Measurements from ENCODE around the gene IFFO2.

IFFO2 gene

DNA sequence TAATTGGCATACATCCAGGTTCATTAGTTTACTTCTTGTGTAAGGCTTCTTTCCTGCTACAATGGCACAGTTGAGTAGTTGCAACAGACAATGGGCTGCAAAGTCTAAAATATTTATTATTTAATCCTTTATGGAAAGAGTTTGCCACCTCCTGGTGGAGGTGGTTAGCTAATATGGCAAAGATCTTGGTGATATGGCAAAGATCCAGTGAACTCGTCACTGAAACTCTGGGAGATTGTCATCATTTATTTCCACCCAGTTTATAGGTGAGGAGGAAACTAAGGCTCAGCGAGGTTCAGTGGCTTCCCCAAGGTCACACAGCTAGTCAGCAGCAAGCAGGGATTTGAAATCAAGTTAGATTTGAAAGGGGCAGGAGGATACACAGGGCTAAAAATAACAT lies 16.1 kb upstream of the IFFO2 start:
- DNase-seq (ENCODE audit: low read depth): no peak

DNA sequence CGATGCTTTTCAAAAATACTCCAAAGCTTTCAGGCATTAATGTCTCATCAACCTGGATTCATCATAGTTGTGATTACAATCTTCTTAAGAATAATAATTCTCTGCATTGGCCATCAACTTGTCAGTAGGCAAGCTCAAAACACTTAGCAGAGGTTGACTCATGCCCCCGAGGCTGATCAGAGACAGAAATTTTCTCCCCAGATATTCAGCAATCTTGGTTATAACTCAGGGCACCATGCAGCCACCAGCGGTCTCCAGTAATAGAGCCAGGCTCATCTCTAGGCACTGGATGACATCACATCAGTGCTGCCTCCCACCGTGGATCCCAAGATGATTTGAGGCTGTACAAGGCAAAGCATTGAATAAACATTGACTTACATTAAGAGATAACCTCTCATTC lies 14.3 kb upstream of the IFFO2 start:
- DNase-seq (ENCODE audit: low read depth): no peak

DNA sequence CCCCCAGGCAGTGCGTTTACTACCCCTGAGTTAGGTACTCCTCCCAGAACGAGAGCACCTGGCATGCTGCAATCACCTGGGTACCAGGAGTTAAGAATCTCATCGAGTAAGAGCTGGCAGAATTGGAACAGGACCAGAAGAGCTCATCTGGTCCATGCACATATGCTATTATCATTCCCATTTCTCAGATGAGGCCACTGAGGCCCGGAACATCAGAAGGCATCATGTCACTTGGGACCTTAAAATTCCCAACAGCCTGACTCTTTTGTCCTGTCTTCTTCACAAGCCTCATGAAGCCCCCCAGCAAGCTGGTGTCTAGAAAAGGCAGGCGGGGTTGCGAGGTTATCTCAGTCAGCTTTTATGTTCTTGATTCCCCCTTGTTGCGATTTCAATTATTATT lies 13.9 kb upstream of the IFFO2 start:
- no peak for DNase-seq (ENCODE audit: low read depth)

DNA sequence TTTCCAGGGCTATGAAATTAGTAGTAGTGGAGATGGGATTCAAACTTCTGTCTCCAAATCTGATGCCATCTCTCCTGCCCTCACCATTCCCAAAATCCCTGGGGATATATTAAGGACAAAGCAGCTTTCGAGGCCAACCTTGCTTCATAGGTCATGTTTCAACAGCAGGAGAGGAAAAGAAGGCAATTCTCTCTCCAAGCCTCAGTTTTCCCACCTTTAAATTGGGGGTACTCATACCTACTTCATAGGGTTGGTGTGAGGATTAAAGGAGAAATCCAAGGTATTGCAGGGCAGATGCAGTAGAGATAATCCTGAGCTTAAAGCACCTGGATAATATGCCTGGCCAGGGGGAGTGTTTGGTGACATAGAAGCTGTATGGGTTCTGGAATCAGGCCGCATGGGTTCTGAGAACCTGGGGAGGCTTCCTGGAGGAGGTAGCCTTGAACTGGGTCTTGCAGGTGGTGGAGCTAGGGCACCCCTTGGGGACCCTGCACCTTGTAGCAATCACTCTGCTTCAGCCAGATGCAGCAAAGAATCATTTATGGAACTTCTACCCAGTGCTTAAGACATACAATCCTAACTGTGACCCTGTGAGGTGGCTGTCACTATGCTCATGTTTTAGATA lies 10.7 kb upstream of the IFFO2 start:
- no peak for DNase-seq (ENCODE audit: low read depth)

DNA sequence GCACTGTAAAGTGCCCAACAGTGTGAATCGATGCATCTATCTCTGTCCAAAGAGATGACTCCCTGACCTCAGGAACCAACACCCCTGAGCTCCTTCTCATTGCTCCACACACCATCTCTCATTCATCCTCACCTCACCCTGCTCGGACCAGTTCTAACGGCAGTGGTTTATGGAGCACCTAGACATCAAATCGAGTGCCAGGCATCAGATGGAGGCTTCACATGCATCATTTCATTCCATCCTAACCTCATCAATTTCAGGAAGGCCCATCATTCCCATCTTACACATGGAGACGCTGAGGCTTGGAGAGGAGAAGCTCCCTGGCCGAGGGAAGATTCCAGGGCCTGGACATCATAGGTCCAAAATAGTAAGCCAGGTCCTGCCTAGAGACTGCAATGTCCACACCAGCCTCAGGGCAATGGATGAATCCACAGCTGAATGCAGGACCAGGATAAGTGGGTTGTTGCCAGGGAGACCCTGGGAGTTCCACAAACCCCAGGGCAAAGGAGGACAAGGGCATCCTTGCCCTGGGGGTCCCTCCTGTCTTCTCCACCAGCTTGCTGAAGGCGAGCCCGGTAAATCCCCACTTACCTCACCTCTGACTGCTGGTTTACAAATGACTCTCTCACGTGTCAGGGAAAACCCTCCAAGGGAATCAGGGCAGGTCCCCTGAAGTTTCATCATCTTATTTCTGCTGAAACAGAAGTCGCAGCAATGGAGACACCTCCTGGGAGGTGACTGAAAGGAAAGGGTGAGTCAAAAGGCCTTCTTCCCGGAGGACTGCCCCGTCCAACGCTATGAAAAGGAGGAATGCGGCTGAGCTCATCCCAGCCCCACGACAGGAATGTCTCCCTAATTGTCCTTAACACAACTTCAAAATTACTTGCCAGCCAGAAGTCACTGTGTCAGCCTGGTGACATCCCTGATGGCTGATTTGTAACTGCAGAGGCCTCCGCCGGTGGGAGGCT lies 9.0 kb upstream of the IFFO2 start:
- no peak for DNase-seq (ENCODE audit: low read depth)

DNA sequence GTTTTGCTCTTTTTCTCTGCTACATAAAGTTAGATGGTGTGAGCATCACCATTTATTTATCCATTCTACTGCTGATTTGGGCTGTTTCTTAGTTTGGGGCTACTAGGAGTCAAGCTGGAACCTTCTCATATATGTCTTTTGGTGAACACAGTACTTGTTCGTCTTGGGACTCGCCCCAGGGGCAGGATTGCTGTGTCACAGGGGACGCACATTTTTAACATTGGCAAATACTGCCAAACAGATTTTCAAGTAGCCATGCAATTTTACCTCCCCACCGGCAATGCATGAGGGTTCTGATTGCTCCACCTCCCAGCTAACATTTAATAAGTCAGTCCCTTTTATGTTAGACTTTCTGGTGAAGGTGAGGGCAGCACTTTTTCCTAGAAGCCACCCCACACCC lies 7.5 kb upstream of the IFFO2 start:
- DNase-seq (ENCODE audit: low read depth): no peak

DNA sequence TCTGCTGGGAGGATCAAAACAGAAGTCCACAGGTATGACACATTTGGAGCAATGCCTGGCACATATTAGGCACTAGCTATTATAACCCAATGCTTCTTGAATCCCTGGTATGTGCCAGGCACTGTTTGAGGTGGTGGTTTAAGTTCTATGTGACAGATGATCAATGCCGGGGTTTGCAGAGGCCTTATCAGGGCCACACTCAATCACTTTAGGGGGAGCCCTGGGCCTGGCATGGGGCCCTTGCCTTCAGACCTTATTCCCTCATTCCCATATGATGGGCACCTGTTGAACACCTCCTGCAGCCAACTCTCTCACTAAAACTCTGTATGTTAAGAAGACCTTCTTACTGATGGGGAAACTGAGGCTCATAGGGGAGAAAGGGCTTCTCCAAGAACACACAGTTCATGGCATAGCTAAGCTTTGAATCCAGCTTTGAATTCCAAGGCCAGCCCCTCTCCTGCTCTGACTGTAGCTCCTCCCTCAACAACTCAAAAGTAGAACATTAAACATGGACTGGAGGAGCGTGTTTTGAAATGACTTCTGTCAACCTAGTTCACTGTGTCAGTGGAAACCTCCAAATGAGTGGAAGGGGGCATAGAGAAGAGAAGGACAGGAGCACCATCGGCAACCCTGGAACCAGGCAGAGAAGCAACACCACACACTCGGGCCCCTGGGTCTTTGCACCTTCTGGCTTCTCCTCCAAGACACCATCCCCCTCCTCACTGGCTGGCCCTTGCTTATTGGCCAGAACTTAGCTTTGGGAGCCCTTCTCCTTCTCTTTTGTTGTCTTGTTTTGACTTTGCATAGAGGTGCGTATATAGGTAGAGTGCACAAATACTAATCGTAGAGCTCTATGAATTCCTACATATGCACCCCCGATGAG lies 6.6 kb upstream of the IFFO2 start:
- DNase-seq (ENCODE audit: low read depth): no peak

DNA sequence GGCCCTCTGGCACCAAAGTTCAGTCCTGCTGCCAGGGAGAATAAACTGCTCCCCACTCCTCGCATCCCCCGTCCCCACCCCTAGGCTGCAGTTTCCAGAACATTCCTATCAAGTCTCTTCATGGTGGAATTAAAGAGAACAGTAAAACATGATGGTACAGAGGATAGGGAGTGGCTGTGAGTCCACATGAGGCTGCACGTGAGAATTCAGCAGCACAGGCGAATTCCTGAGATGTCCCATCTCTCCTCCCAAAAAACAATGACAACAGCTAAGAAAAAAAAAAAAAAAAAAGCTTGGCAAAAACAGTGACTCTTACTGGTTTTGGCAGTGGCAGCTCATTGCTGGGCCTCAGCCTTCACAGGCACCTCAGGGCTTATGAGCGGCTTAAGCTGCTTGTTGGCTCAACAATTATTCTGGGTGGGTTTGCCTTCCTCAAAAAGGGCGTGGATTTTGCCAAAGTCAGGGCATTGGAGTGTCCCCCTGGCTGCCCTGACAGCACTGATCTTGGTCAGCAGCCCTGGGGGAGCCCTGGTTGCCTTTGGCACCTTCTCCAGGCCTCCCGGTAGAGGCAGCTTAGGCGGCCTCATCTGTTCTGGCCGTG lies 5.7 kb upstream of the IFFO2 start:
- DNase-seq (ENCODE audit: low read depth): no peak

DNA sequence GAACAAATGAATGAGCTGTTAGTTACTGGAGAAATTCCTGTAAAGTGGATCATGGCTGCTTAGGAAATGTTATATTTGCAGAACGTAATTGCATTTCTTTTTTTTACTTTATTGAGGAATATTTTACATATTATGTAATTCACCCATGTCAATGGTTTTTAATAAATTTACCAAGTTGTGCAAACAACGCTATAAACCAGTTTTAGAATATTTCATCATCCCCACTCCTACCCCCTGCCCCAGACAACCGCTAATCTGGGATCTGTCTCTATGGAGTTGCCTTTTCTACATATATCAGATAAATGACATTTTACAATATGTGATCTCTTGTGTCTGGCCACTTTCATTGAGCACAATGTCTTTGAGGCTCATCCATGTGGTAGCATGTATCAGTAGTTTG lies 4.3 kb upstream of the IFFO2 start:
- DNase-seq (ENCODE audit: low read depth): no peak

DNA sequence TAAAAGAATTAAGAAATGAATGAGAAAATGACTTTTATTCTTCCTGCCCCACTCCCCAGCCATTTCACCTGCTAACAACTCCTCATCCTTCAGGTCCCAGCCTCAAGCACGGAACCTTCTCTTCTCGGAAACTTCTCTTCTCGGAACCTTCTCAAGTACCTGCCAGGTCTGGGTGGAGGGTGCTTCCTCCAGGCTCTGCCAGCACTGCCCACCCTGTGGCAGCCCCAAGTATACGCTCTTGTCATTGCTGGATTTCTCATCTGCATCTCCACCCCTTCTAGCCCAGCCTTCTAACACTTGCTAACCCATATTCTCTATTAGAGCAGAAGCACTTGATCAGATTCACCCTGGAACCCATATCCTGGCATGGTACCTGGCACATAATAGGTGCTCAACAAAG lies 3.9 kb upstream of the IFFO2 start:
- DNase-seq (ENCODE audit: low read depth): no peak

DNA sequence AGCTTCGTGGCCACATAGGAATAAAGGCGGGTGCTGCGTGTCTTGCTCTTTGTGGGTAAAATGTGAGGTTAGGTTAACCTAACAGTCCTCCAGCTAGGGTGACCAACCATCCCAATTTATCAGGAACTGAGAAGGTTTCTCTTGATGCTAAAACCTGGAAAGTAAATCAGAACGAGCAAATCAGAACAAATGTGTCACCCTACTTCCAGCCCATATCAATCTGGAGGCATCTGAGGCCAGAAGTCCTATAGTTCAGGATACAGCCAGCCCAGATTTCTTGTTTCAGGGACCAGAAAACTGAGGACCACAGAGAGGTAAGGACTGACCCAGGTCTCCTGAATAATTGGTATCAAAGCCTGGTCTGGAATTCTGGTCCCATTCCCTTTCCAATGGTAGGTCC lies 3.1 kb upstream of the IFFO2 start:
- DNase-seq (ENCODE audit: low read depth): no peak

DNA sequence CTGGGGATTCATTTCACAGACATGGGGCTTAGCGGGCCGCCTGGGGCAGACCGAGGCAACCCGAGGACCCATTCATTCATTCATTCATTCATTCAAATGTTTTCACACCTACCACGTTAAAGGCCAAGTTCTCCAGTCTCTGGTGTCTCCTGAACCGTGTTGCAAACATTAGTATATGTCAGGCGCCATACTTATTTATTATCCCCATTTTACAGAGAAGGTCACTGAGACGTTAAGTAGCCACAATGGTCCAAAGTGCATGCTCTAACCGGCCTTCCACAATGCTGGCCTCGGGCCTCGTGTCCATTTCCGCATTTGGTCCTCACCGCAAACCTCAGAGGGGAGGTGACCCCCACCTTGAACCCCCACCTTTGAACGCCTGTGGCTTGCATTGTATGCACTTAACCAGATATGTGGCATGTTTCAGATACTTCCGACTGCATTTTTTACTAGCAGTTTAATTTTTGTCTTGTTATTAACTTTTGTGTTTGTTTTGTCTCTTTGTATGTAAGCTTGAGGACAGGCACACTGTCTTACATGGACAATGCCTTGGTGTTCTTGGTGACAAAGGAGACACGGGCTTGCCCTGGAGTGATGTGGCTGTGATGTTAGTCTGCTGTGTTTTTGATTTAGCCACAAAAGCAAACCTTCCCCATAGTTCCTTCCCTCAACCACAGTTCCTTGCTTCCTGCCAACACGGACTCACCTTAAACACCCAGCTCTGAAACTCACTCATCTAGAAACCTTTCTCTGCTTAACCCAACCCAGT lies 1.2 kb upstream of the IFFO2 start:
- DNase-seq (ENCODE audit: low read depth): no peak

DNA sequence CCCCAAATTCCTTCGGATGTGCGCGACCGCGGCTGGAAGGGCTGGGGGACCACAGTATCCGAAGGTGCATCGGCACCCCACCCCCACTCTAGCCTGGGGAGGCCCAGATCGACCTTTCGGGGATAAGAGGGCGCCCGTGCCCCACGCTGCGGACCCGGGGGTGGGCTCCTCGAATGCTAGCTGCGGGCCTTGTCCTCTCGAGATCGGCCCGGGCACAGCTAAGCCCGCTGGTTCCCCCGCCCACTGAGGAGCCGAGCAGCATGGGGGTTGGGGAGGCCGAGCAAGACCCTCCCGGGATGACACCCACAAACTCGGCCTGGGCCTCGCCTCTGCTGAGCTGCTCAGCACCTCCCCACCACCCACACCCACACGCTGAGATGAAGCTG lies 653 bp upstream of the IFFO2 start:
- DNase-seq (ENCODE audit: low read depth): no peak

DNA sequence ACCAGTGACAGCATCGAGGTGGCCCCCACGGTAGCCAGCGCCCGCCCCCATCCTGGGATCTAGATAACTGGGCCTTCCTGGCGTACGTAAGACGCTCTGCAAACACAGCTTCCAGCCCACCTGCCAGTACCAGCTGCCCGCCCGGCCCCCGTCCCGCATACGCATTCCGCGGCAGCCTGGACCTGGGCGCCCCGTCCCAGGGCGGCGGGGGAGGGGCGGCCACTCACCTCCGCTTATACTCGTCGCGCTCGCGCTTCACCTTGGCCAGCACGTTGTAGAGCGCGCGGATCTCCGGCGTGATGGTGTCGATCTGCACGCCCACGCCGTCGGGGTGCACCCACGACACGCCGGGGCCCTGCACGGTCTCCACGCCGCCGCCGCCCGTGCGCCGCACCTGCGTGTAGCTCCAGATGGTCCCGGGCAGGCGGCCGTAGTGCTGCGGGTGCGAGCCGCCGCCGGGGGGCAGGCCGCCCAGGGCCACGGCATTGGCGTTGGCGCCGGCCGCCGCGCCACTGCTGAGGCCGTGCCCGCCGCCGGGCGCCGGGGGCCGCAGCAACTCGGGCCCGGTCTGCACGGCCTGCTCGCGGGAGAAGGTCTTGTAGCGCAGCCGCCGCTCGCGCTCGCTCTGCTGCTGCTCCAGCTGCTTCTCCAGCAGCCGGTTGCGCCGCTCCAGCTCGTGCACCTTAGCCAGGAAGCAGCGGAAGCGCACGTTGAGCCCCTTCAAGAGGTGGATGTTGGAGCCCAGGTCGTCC lies 859 bp downstream of the IFFO2 start:
- no peak for DNase-seq (ENCODE audit: low read depth)

DNA sequence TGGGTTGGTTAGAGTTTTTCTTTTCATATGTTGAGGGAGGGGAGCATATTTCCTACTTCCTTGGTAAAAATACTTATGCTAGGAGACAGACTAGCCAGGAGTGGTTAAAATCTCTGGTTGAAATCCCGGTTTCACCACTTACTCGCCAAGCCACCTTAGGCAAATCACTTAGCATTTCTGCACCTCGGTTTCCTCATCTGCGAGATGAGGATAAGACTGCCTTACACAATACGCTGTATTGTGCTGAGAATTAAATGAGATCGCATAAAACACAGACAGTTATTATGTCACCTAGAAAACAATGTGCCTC lies 1.4 kb downstream of the IFFO2 start:
- DNase-seq (ENCODE audit: low read depth): no peak

DNA sequence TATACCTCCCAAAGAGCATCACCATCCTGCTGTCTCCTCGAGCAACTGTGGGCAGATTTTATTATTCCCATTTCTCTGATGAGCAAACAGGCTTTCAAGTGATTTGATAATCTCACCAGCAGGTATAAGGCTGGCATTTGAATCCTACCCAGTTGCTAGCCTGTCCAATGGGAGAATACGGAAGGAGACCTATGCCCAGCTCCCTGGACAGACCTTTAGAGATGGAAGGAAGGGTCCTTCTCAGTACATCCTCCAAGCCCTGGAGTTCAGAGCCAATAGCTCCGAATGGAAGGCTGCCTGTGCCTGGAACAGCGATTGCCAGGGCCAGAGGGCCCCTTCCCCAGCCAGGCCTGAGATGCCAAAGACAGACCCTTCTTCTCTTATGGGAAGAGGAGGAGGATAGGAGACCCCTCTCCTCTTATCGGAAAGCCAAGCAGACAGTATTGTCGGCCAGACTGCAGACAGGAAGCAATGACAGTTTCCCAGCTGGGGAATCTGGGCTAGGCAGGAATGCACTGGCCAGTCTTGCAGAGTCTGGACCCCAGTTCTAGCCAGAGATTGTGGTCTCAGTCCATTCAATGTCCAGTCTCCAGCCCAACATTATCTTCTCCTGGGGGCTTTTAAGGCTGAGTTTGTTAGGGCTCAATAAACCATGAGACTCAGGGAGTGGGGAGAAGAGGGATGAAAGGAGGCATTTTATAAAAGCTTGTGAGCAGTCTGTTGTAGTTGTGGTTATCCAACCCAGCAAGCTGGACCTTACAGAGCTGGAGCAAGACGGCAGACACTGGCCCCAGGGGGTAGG lies 2.0 kb downstream of the IFFO2 start:
- DNase-seq (ENCODE audit: low read depth): no peak

DNA sequence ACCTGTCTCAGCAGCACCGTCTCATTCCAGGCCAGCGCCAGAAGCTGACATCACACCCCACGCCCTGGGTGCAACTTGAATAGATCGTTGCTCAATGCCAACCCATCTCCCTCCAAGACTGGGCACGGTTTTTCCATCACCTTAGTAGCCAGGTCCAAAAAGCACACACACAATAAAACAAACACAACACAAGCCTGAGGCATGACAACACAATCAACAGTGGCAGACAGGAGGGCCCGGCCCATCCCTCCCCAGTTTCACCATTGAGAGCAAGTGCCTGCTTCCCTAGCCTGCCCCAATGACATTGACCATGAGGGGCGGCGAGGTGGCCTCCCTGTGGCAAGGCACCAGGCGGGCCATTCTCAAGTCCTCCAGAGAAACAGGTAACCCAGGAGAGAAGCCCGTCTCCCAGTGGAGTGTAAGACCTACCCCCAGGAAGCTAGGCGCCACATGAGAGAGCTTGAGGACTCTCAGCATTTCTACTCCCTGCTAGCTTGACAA lies 2.7 kb downstream of the IFFO2 start:
- no peak for DNase-seq (ENCODE audit: low read depth)

DNA sequence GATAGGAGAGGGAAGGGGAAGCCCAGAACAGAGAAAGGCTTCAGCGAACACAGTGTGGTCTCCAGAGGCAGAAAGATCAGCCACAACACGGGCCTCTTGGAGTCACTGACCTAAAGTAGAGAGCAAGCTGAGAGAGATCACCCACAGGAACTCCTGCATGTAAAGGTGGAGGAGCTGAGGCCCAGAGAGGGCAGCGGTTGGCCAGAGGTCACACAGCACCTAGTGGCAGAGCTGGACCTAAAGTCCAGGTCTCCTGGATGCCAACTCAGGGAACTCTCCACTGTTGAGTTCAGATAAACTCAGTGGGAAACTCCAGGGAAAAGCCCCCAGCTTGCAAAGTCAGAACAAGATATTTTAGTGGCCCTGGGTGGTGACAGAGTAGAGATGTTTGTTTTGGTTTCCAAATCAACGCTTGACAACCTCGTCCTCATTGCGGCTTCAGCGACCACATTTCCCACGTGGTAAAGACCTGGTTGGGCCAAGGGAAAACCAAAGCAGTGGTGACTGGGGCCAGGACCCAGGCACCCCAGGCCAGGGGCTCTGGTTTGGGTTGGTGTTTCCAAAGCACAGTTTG lies 4.6 kb downstream of the IFFO2 start:
- no peak for DNase-seq (ENCODE audit: low read depth)

DNA sequence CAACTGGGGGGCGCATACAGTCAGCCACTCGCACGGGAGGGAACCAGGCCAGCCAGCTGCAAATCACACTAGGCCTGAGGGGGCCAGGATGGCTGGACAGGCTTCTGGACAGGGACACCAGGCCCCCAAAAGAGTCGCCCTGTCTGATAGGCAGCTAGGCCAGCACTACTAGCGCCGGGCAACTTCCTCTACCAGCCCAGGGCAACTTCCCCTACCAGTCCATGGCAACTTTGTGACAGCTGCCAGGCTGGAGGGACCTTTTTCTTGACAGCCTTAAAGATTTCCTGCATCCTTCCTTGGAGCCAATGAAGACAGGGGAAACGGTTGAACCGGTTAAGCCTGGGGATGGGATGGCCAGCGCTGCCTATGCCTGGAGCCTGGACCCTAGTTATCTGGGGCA lies 5.1 kb downstream of the IFFO2 start:
- DNase-seq (ENCODE audit: low read depth): no peak

All from stimulated activated CD8-positive, alpha-beta memory T cell treated with anti-CD3 and anti-CD28 coated beads, Interleukin-15, amount 100 ng/mL, for 24 hours (primary cell).